ENCODE data around the gene KRTAP2-4. TPM values are rescaled to one million over a fixed set of nuclear protein-coding genes. Genes with fewer than 3 reads are reported as not detected.
A peak's percentile ranks its signal among the peaks of the same experiment; 100 is the strongest.
"Not testable (repeated sequence)": the region's sequence is repeated elsewhere in the genome, so short reads cannot be mapped to it uniquely, and the experiment has no call there.

KRTAP2-4 gene
- total RNA-seq, 1 experiment from 2014 or later, result not detected

GRCh38 chr17:41061964-41062363 is 3.7 kb downstream of the KRTAP2-4 start:
- BruUV-seq (replicated peaks), result no TSS peak
- Histone ChIP-seq H3K4me3 (ENCODE audit: low read depth in 2 of 2, low read length in 2 of 2) (no peak overlapping the region), H3K27me3 (ENCODE audit: control insufficient read depth, insufficient read depth, low read length) (no peaks in the 10 kb centered on the region), H3K36me3 (ENCODE audit: control insufficient read depth, insufficient read depth, low read length) (no peaks in the 10 kb centered on the region), H3K27ac (ENCODE audit: low read length) (no peak overlapping the region), H3K4me1 (ENCODE audit: control insufficient read depth, insufficient read depth, low read length) (no peaks in the 10 kb centered on the region), H3K9me3 (ENCODE audit: control insufficient read depth, insufficient read depth, low read depth, low read length) (no peaks in the 10 kb centered on the region)
- ChIA-PET CTCF (no interaction called here), POLR2A (no interaction called here)
- in situ Hi-C loops (cut with HindIII; ENCODE audit: low pct_unique_long_range_greater_than_20kb, low sequenced_read_pairs) (no loop called here), intact Hi-C loops (cut with micrococcal nuclease; ENCODE audit: unreplicated experiment) (no loop called here)
- TF ChIP-seq, protein P1, sequence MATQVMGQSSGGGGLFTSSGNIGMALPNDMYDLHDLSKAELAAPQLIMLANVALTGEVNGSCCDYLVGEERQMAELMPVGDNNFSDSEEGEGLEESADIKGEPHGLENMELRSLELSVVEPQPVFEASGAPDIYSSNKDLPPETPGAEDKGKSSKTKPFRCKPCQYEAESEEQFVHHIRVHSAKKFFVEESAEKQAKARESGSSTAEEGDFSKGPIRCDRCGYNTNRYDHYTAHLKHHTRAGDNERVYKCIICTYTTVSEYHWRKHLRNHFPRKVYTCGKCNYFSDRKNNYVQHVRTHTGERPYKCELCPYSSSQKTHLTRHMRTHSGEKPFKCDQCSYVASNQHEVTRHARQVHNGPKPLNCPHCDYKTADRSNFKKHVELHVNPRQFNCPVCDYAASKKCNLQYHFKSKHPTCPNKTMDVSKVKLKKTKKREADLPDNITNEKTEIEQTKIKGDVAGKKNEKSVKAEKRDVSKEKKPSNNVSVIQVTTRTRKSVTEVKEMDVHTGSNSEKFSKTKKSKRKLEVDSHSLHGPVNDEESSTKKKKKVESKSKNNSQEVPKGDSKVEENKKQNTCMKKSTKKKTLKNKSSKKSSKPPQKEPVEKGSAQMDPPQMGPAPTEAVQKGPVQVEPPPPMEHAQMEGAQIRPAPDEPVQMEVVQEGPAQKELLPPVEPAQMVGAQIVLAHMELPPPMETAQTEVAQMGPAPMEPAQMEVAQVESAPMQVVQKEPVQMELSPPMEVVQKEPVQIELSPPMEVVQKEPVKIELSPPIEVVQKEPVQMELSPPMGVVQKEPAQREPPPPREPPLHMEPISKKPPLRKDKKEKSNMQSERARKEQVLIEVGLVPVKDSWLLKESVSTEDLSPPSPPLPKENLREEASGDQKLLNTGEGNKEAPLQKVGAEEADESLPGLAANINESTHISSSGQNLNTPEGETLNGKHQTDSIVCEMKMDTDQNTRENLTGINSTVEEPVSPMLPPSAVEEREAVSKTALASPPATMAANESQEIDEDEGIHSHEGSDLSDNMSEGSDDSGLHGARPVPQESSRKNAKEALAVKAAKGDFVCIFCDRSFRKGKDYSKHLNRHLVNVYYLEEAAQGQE (IDR thresholded peaks at IDR 0.05; ENCODE audit: insufficient read depth in 1 of 2, low read depth in 2 of 2, low read length in 1 of 2), result no peak
- TF ChIP-seq CTCF (IDR thresholded peaks at IDR 0.05), result no peak
- DNase-seq (ENCODE audit: low read depth, low spot score), result no peak
- no peak for ATAC-seq

GRCh38 chr17:41060052-41060604 is 5.6 kb downstream of the KRTAP2-4 start, which contains the start of gene KRTAP2-3:
Gene KRTAP2-3 (minus strand): TSS chr17:41060114. CDS start chr17:41060050, 64 bp downstream.
- Histone ChIP-seq H3K36me3 (ENCODE audit: control insufficient read depth, insufficient read depth, low read length) (no peaks in the 10 kb centered on the region), H3K4me3 (ENCODE audit: low read depth in 2 of 2, low read length in 2 of 2) (no peak within 1 kb of the TSS), H3K27me3 (ENCODE audit: control insufficient read depth, insufficient read depth, low read length) (no peaks in the 10 kb centered on the region), H3K4me1 (ENCODE audit: control insufficient read depth, insufficient read depth, low read length) (no peaks in the 10 kb centered on the region), H3K27ac (ENCODE audit: low read length) (no peak within 1 kb of the TSS), H3K9me3 (ENCODE audit: control insufficient read depth, insufficient read depth, low read depth, low read length) (no peaks in the 10 kb centered on the region)
- ChIA-PET CTCF (no interaction called here), POLR2A (no interaction called here)
- no TSS peak for BruUV-seq (replicated peaks)
- TF ChIP-seq CTCF (IDR thresholded peaks at IDR 0.05) (no peak), POLR2AphosphoS5 (IDR thresholded peaks at IDR 0.05; ENCODE audit: low read depth, low read length) (no peak), TCF7L2 (IDR thresholded peaks at IDR 0.05; ENCODE audit: low read depth, low read length) (no peak), SIN3A (IDR thresholded peaks at IDR 0.05; ENCODE audit: borderline replicate concordance, insufficient read depth, low read depth, low read length) (no peak)
- TF ChIP-seq, protein P1 (IDR thresholded peaks at IDR 0.05; ENCODE audit: insufficient read depth in 1 of 2, low read depth in 2 of 2, low read length in 1 of 2), result no peak
- in situ Hi-C loops (cut with HindIII; ENCODE audit: low pct_unique_long_range_greater_than_20kb, low sequenced_read_pairs), result no loop called here
- intact Hi-C loops (cut with micrococcal nuclease; ENCODE audit: unreplicated experiment), result no loop called here
- DNase-seq (ENCODE audit: low read depth, low spot score), result peak; percentile 45
- ATAC-seq, result peak; percentile 67

- H3K4me1 ChIP-seq (ENCODE audit: control insufficient read depth, insufficient read depth, low read length); H3K4me3 ChIP-seq (ENCODE audit: low read depth in 2 of 2, low read length in 2 of 2); H3K27ac ChIP-seq (ENCODE audit: low read length); in situ Hi-C loops (cut with HindIII; ENCODE audit: low pct_unique_long_range_greater_than_20kb, low sequenced_read_pairs); H3K27me3 ChIP-seq (ENCODE audit: control insufficient read depth, insufficient read depth, low read length); H3K9me3 ChIP-seq (ENCODE audit: control insufficient read depth, insufficient read depth, low read depth, low read length); H3K36me3 ChIP-seq (ENCODE audit: control insufficient read depth, insufficient read depth, low read length); DNase-seq (ENCODE audit: low read depth, low spot score); POLR2A ChIA-PET; intact Hi-C loops (cut with micrococcal nuclease; ENCODE audit: unreplicated experiment); BruUV-seq (replicated peaks): not testable (repeated sequence)
- peak; percentile 42; the same call in 1 of the 2 replicates for ATAC-seq
- CTCF ChIA-PET, result interaction anchor here (0.6 to 0.7 kb wide), 2 partner anchors 97 to 430 kb away, joined by 3 to 4 read pairs; partner anchors contain the start of gene KRT36
Observed at GRCh38 chr17:41059276-41060051, 6.2 kb downstream of the KRTAP2-4 start.
